CD4-positive, alpha-beta T cell treated with Interleukin-10 for 1 hour (primary cell): Measurements from ENCODE around the gene SLC30A7.
"Not testable (repeated sequence)": the region's sequence is repeated elsewhere in the genome, so short reads cannot be mapped to it uniquely, and the experiment has no call there.

Source experiments
- DNase-seq: peaks from one replicate; pipeline ENCODE4 v3.0.0-alpha.2; 2020

Gene SLC30A7

DNA sequence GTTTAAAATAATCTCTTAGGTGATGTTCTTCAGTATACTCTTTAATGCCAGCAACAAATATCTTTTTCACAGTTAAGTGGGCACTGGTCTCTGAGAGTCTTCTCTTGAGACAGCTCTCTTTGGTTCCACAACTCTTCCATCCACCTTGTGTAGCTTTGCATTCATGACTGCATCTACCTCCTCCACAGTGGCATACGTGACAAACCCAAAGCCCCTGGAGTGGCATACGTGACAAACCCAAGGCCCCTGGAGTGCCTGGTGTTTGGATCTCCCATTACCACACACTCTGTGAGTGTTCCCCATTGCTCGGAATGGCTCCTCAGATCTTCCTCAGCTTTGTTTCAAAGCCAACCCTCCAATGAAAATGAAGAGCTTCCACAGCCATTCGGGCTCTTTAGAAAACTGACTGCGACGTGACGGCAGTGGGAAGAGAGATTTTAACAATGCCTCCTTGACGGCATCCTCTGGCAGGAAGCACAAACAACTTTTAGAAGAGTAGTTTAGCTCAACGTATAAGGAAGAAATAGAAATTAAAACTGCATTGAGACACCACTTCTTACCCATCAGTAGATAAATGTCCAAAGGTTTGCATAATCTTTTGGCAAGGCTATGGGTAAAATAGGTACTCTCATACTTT lies 45.8 kb downstream of the SLC30A7 start:
- DNase-seq: no peak

DNA sequence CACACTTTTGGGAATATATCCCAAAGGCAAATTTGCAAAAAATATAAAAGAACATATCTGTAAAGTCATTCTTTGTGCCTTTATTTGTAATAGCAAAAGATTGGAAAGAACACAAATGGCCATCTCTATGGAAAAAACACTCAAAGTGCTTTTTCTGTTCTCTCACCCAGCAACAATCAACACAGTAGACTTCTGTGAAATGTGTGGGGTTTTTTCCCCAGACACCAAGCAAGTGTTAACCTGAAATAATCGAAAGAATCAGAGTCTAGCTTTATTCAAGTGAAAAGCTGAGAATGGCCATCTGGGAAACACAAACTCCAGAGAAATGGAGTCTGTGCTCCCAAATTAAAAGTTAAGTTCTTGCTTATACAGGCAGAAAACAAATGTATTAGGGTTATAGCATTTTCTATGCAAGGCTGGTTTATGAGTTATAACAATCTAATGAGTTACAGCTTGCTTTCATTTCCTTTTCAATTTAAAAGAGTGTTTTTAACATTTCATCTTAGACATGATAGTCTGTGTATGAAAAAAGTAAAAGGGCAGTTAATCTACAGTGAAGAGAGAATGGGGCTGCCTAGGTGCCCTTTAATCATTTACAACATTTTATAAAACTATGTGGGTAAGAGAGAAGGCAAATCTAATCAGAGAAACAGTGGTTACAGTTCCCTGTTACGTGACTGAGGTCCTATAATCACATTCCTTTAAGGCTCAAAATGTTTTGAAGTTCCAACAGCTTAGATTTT lies 46.6 kb downstream of the SLC30A7 start:
- DNase-seq: no peak

DNA sequence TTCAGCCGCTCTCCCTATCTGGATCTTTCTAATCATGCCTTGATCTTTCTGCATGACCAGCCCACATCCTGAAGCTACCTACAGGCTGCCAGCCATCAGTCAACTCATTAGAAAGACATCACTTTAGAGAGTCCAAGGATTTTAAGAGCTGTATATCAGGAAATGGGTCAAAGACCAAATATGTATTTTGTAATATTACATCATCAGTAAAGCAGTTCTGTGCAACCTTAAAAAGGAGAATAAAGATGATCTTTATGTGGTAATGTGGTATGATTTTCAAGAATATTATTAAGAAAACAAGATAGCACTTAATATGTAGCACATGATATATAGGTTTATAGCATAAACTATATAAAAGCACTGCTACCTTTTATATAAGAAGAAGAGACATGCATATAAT lies 47.6 kb downstream of the SLC30A7 start:
- no peak for DNase-seq

DNA sequence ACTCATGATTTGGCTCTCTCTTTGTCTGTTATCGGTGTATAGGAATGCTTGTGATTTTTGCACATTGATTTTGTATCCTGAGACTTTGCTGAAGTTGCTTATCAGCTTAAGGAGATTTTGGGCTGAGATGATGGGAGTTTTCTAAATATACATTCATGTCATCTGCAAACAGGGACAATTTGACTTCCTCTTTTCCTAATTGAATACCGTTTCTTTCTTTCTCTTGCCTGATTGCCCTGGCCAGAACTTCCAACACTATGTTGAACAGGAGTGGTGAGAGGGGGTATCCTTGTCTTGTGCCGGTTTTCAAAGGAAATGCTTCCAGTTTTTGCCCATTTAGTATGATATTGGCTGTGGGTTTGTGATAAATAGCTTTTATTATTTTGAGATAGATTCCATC lies 50.2 kb downstream of the SLC30A7 start:
- not testable (repeated sequence) for DNase-seq

DNA sequence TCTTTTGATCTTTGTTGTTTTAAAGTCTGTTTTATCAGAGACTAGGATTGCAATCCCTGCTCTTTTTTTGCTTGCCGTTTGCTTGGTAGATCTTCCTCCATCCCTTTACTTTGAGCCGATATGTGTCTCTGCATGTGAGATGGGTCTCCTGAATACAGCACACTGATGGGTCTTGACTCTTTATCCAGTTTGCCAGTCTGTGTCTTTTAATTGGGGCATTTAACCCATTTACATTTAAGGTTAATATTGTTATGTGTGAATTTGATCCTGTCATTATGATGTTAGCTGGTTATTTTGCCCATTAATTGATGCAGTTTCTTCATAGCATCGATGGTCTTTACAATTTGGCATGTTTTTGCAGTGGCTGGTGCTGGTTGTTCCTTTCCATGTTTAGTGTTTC lies 51.9 kb downstream of the SLC30A7 start:
- DNase-seq: not testable (repeated sequence)

DNA sequence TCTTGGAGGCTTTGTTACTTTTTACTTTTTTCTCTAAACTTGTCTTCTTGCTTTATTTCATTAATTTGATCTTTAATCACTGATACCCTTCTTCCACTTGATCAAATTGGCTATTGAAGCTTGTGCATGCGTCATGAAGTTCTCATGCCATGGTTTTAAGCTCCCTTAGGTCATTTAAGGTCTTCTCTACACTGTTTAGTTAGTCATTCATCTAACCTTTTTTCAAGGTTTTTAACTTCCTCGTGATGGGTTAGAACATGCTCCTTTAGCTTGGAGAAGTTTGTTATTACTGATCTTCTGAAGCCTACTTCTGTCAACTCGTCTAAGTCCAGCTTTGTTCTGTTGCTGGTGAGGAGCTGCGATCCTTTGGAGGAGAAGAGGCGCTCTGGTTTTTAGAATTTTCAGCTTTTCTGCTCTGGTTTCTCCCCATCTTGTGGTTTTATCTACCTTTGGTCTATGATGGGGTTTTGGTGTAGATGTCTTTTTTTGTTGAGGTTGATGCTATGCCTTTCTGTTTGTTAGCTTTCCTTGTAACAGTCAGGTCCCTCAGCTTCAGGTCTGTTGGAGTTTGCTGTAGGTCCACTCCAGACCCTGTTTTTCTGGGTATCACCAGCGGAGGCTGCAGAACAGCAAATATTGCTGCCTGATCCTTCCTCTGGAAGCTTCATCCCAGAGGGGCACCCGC lies 53.0 kb downstream of the SLC30A7 start:
- DNase-seq: not testable (repeated sequence)

DNA sequence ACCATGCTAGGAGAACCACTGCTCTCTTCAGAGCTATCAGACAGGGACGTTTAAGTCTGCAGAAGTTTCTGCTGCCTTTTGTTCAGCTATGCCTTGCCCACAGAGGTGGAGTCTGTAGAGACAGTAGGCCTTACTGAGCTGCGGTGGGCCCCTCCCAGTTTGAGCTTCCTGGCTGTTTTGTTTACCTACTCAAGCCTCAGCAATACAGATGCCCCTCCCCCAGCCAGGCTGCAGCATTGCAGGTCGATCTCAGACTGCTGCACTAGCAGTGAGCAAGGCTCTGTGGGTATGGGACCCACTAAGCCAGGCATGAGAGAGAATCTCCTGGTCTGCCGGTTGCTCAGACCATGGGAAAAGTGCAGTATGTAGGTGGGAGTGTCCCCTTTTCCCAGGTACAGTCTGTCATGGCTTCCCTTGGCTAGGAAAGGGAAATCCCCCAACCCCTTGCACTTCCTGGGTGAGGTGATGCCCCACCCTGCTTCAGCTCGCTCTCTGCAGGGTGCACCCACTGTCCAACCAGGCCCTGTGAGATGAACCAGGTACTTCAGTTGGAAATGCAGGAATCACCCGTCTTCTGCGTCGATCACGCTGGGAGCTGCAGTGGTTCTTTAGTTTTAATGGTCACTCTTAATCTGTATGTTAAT lies 53.7 kb downstream of the SLC30A7 start:
- DNase-seq: peak; percentile 79

DNA sequence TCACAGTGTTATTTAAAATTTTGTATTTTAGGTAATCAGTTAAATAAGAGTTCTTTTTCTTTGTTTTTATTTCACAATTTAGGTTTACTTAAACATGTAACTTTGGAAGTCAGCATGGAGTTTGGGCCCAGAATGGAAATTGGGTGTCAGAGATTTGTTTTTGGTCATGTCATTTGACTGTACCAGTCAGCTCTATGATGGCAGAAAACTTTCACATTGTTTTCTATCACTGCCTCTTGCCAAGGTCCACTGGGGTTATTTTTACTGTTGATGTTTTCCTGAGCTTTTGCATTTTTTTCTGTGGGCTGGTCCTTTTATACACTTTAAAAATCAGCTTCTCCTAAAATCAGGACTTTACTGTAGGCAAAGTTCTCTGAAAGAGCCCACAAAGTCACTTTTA lies 54.4 kb downstream of the SLC30A7 start:
- DNase-seq: no peak

DNA sequence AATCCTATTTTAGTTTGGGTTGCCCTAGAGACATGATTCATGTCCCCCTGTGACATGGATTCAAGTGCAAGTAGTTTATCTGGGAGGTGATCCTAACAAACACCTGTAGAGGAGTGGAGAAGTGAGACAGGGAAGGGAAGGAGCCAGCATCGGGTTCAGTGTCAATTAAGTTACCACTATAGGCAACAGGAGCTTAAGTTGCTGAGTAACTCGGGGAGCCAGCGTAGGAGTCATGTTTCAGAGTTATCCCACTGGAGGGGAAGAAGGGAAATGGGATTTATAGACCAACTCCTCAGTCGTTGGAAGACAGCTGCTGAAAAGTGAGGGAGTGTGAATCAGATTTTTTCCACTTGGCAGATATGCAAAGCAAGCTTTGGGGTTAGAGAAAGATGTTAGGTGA lies 54.9 kb downstream of the SLC30A7 start:
- DNase-seq: no peak

DNA sequence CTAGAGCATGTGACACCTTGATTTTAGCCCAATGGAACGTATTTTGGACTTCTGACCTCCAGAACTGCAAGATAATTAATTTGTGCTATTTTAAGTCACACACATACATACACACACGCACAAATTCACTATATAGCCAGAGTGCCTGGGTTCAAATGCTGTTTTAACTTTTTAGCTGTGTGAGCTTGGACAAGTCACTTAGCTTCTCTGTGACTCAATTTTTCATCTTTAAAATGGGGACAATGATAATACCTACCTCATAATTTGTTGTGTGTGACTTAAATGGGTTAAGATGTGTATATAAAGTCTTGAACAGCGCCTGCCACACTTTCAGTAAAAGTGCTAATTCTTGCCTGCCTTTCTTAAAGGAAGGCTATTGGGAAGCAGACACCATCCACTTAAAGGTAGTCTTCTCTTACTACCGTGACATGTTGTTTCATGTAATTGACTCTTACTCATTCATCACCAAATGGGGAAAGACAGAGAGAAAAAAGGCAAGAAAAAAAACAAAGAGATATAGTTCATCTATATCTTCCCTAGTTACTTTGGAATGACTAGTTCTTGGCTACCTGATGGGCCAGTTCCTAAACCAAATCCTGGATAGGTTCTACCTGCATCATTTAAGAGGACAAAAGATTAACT lies 56.3 kb downstream of the SLC30A7 start:
- no peak for DNase-seq

DNA sequence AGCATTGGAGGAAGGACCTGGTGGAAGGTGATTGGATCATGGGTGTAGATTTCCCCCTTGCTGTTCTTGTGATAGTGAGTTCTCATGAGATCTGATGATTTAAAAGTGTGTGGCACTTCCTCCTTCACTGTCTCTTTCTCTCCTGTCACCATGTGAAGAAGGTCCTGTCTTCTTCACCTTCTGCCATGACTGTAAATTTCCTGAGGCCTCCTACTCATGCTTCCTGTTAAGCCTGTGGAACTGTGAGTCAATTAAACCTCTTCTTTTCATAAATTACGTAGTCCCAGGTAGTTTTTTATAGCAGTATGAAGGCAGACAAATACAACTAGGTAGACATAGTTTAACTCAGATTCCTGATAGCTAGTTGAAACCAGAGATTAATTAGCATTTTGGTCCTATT lies 57.1 kb downstream of the SLC30A7 start:
- DNase-seq: not testable (repeated sequence)

DNA sequence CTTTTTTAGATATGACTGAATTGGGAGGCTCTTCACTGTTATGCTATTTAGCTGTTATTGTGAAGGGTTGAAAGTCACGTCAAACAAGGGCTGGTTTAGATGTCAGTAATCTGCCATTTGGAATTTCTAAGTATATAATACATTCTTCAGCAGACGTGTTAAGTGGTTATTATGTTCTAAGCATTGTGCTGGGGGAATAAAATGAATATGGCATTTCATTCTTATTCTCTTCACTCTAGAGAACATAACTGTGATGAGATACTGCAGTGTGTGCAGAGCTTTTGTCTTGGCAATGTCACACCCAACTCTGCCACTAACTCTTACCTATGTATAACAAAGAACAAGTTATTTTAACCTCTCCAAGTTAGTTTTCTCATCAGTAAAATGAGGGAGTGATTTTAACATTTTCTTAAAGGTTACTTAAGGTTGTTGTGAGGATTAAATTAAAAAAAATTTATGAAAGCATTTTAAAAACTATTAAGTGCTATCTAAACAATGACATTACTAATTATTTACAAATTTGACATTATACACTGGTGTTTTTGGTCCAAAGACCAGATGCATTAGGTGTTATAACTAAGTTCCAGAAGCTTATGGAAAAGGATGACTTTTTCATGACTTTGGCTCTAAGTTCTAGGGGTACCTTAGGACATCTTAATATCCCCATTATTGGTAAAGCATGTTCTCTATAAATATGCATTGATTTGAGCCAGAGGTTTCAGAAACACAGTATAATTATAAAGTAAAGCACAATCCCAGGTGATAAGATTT lies 58.3 kb downstream of the SLC30A7 start:
- DNase-seq: no peak

DNA sequence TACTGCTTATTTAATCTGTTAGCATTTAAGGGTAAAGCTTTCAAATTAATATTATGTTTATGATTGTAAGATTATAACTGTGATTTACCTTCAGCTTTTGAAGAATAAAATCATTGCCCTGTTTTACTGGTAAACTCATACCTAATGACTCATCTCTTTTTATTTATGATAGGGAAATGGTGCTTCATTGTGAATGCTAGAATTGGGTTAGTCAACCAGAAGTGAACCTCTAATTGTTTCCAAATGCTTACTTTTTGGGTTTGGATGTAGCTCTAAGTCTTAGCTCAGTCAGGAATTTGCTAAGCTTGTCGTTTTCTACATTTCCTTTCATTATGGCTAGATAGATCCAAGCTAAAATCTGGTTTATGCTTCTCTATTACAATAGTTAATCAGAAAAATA lies 59.4 kb downstream of the SLC30A7 start:
- no peak for DNase-seq

DNA sequence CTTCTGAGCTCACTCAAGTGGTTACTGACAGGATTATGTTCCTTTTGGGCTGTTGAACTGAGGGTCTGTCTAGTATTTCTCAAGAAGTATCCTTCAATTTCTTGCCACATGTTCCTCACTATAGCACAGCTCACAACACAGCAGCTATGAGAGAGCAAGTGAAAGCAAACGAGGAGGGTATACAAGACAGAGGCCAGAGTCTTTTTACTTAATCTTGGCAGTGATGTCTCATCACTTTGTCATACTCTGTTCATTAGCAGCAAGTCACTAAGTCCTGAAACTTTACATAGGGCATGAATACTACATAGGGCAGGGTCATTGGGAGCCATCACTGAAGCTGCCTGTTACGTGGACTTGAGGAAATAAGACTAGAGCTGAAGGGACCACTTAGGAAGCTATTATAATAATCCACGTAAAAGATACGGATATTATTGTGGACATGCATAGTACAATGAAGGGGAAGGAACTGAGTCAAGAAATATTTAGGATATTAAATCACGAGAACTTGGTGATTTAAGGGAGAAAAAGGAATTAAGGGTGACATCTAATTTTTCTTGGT lies 63.7 kb downstream of the SLC30A7 start:
- no peak for DNase-seq

DNA sequence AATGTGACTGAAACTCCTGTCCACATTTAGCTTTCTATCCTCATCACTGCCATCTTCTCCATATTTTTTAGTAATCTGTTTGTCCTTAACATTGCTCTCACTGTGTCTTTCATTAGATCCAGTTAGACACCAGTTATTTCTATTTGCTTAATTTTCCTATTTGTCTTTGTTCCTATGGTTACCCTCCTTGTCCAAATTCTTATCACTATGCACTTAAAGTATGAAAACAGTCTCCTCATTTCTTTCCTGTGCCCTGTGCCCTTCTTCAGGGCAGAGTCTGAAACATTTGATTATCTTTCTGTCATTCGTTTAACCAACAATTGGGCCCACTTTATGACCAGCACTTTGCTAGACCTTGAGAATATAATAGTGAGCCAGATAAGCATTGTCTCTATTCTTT lies 64.2 kb downstream of the SLC30A7 start:
- no peak for DNase-seq

DNA sequence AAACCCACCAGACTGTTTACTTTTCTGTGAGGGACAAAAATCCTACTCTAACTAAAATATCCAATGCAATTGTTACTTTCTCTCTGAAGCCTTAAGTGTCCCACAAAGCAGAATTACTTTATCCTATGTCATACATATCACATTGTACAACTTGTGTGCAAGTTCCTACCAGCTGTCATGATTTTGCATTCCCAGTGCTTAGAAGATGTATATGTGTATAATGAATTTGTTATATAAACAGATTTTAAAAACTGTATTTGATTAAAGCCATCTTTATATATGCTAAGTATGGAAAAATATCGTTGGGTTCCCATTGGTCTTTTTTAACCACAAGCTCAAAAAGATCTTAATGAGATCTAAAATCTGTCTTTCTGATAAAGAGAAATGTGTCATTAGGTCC lies 72.7 kb downstream of the SLC30A7 start:
- DNase-seq: no peak

DNA sequence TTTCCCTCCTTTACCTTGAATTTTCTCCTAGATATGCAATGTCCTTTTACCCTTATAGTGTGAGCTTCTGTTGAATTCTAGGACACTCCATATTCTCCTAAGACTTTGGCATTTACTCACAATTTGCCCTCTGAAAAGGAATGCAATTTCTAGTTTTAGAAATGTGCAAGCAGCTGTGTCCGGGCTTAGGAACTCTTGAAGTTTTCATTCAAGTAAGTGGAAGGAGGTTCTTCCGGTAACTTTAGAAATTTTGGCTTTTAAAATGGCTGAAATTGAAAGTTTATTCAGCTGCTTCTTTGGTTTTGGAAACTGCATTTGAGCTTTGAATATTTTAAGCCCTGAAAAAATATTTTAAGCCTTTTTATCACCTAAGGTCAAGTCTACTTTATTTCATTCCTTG lies 73.4 kb downstream of the SLC30A7 start:
- no peak for DNase-seq

DNA sequence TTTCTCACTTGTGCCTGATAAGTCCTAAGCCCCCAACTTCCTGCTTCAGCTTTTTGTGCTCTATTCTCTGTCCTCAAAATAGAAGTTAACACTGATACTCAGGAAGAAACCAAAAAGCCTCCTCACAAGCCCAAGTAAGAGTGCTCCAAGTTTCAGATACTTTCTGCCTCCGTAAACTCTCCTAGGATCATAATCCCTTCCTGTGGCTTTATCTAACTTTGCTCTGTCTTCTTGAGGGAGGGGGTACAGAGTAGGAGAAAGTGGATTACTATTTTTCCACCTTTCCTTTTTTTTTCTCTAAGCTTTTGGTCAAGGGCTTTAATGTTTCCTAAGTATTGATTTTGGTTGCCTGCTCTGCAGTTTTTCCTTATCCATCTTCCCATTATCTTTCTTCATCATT lies 75.1 kb downstream of the SLC30A7 start:
- no peak for DNase-seq

DNA sequence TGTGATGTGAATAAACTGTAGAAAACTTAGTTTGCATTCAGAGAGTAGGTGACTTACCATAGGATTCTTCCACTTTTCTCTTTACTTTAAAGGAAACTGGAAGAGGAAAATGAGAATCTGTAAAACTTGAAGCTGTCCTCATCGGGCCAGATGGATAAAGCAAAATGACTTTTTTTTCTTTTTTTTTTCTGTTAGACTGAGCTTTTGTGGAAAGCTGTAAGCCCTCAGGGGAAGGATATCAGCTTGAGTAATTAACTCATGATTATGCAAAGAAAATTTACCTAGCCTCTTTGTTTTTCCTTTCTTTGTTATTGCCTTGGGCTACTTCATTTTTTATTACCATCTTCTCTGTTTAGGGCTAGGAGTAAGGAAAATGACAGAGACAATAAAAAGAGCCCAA lies 76.3 kb downstream of the SLC30A7 start:
- DNase-seq: no peak

DNA sequence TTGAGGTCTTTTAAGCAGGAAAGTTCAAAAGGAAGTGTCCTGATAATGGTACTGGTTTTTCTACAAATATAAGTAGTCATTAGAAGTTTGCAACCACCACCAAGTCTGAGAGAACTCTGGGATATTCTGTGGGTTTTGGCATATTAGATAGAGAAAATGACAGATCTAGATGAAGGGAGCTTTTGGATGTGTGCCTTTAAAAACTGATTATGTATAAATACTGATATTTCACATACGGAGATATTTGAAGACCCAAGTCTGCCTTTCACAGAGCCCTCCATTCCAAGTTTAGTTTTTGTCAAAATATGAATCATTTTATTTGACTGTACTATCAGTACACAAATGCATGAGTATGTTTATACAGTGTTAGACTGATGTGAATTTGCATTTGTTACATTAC lies 81.0 kb downstream of the SLC30A7 start:
- no peak for DNase-seq

DNA sequence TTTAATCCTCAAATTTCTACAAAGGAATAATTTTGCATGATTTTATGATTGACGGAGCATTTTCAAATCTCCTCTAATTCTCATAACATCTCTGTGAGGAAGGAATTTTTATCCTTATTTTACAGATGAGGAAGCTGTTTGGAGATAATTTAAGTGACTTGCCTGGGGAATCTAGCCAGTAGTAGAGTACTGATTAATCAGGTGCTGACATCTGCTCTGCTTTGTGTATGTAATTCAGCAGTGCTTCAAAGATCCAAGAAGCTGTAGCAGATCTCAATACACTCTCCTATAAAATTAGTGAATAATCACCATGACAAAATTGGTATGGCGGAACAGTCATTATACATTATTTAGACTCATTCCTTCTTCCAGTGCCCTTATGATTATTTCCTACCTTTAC lies 83.7 kb downstream of the SLC30A7 start:
- no peak for DNase-seq

DNA sequence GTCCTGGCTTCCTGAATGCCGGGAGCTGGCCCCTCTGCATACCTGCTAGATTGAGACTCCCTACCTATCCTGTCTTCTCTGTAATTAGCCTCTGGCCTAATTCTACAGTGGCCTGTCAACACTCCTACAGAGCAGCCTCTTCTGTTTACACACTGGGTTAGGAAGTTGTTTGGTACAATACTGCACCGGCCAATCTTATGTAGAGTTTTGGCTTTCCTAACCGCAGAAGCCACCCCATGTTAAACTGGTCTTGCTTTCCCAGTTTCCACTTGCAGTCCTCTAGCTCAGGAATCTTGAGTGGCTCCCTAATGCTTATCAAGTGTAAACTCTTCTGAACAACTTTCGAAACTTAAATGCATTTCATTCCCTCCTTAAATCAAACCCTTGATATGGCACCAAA lies 86.9 kb downstream of the SLC30A7 start:
- no peak for DNase-seq
